HepG2 (cell line): ENCODE data around the gene DMPK. TPM values are rescaled to one million over a fixed set of nuclear protein-coding genes. Genes with fewer than 3 reads are reported as not detected.

ENCODE experiments used
- ARID3A ChIP-seq: IDR thresholded peaks from 2 replicates; pipeline ENCODE4 v1.6.1; 2012; ENCODE audit warnings: low read depth, low read length, improper control_type of control experiment
- ARNT2 ChIP-seq: sonication (generic); formaldehyde crosslinking; IDR thresholded peaks from 2 replicates; pipeline ENCODE4 v1.8.0; 2022; ENCODE audit warnings: mild to moderate bottlenecking, low read depth, missing genetic modification reagents, moderate library complexity
- FOXC1 ChIP-seq: sonication (generic); formaldehyde crosslinking; IDR thresholded peaks from 2 replicates; pipeline ENCODE4 v1.8.0; 2022; ENCODE audit warnings: mild to moderate bottlenecking, missing genetic modification reagents, borderline replicate concordance
- FOXJ3 ChIP-seq: sonication (generic); formaldehyde crosslinking; IDR thresholded peaks from 2 replicates; pipeline ENCODE4 v1.4.0; 2020; ENCODE audit warnings: missing genetic modification reagents, mild to moderate bottlenecking, borderline replicate concordance
- FOXK1 ChIP-seq: sonication (generic); formaldehyde crosslinking; IDR thresholded peaks from 2 replicates; pipeline ENCODE4 v1.4.0; 2020; ENCODE audit warnings: low read depth, missing genetic modification reagents, borderline replicate concordance
- GTF3A ChIP-seq: sonication (generic); formaldehyde crosslinking; conservative IDR thresholded peaks from 2 replicates; pipeline ENCODE4 v1.4.0; 2020; ENCODE audit warnings: mild to moderate bottlenecking, missing genetic modification reagents
- NONO ChIP-seq, 2 experiments: fragments of 450-650 bp in 1 of 2; sonication (generic) in 1 of 2; formaldehyde crosslinking in 1 of 2; IDR thresholded peaks in 1 of 2; conservative IDR thresholded peaks in 1 of 2; 2 replicates each; pipeline versions ENCODE4 v1.6.1 to v1.8.0; 2017 to 2022; ENCODE audit warnings: mild to moderate bottlenecking in 1 of 2, missing genetic modification reagents in 1 of 2, moderate library complexity in 1 of 2
- RARA ChIP-seq: IDR thresholded peaks from 2 replicates; pipeline ENCODE4 v1.6.1; 2016; ENCODE audit warnings: missing genetic modification reagents, missing compliant biosample characterization
- RFXAP ChIP-seq: sonication (generic); formaldehyde crosslinking; IDR thresholded peaks from 2 replicates; pipeline ENCODE4 v1.4.0; 2020; ENCODE audit warnings: missing genetic modification reagents, borderline replicate concordance
- TBX2 ChIP-seq: sonication (generic); formaldehyde crosslinking; IDR thresholded peaks from 2 replicates; pipeline ENCODE4 v1.5.0; 2020; ENCODE audit warnings: missing genetic modification reagents, mild to moderate bottlenecking, borderline replicate concordance
- TMF1 ChIP-seq: sonication (generic); formaldehyde crosslinking; IDR thresholded peaks from 2 replicates; pipeline ENCODE4 v1.8.1; 2022; ENCODE audit warnings: low read depth, missing genetic modification reagents
- ZFP36L1 ChIP-seq: sonication (generic); formaldehyde crosslinking; IDR thresholded peaks from 2 replicates; pipeline ENCODE4 v1.8.0; 2022; ENCODE audit warnings: mild to moderate bottlenecking, missing genetic modification reagents, moderate library complexity
- ZNF143 ChIP-seq: sonication (generic); formaldehyde crosslinking; IDR thresholded peaks from 2 replicates; pipeline ENCODE4 v1.4.0; 2020; ENCODE audit warnings: missing genetic modification reagents
- ZNF280D ChIP-seq: sonication (generic); formaldehyde crosslinking; IDR thresholded peaks from 2 replicates; pipeline ENCODE4 v1.5.1; 2020; ENCODE audit warnings: mild to moderate bottlenecking, missing genetic modification reagents
- ZNF598 ChIP-seq: sonication (generic); formaldehyde crosslinking; IDR thresholded peaks from 2 replicates; pipeline ENCODE4 v1.5.1; 2020; ENCODE audit warnings: mild to moderate bottlenecking, missing genetic modification reagents, borderline replicate concordance
- ZNF687 ChIP-seq: sonication (generic); formaldehyde crosslinking; IDR thresholded peaks from 2 replicates; pipeline ENCODE4 v1.5.1; 2020; ENCODE audit warnings: mild to moderate bottlenecking, missing genetic modification reagents, moderate library complexity
- ZNF781 ChIP-seq: sonication (generic); formaldehyde crosslinking; IDR thresholded peaks from 2 replicates; pipeline ENCODE4 v1.5.1; 2020; ENCODE audit warnings: borderline replicate concordance, mild to moderate bottlenecking, missing genetic modification reagents; ENCODE audit errors: not compliant biosample characterization
- ZSCAN29 ChIP-seq: sonication (generic); formaldehyde crosslinking; conservative IDR thresholded peaks from 2 replicates; pipeline ENCODE4 v1.4.0; 2020; ENCODE audit warnings: mild to moderate bottlenecking, missing genetic modification reagents
- polyA plus RNA-seq, 8 experiments: library from polyadenylated mRNA; depleted of rRNA in 3 of 8; stranded (reverse) in 7 of 8; unstranded in 1 of 8; fragments of >200 nt; fragmentation: Illumina TruSeq in 4 of 8; extraction: Trizol in 4 of 8; gene quantifications; 2 replicates each; pipeline versions ENCODE4 v1.2.1 to v1.2.3, GENCODE V29; 2011 to 2016; ENCODE audit warnings: low read depth in 4 of 8, missing spikeins in 1 of 8, mixed read lengths in 1 of 8; ENCODE audit not compliant: insufficient read depth in 1 of 8
- total RNA-seq, 5 experiments: library from RNA; depleted of rRNA; stranded (reverse); fragments of >200 nt; fragmentation: Illumina TruSeq; extraction: Trizol; gene quantifications; 2 replicates each; pipeline ENCODE4 v1.2.3, GENCODE V29; 2016; ENCODE audit warnings: low read depth in 1 of 5

DMPK gene
- total and polyA plus RNA-seq, 2 of the 13 experiments (the other 11 are each of a cell fraction or from before 2014, with no cell fraction given), result 5.3 to 8.8 TPM

DNA sequence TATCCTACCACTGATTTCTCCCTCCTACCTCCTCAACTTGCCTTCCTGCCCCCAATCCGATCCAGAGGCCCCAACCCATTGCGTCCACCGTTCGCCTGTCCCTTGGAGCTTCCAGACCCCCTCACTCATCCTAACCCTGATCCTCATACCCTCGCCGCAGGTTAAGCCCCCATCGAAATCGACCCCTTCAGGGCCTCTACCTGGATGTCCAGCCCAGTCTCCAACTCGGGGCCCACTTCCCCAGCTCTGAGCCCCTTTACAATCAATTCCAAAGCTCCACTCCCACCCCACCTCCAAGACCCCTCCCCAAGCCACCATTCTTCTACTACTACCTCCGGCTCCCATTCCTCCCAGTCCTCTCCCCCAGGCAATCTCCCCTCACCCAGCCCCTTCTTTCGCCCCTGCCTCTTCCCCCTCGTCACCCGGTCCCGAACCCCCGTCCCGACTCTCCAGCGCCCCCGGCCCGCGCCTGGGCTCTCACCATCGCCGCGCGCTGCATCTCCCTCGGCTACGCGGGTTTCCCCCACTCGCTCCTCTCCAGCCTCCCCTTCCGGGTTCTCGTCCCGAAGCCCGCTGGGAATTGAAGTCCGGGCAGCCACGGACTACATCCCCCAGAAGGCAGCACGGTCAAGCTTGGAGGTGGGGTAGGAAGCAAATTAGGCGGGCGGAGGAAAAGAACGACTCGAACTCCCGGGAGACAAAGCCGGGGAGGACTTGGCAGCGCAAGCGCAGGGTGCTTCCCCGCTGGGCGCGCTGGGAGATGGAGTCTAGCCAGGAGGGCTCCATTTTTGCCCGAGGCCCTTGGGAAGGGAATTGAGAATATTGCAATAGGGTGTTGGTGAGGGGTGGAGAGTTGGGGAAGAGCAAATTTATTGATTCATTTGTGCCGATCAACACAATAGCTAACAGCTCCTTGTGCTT, 51.7 kb downstream of the DMPK start, which contains the start of gene FBXO46 (continued):
- TF ChIP-seq ZNF280D (CRISPR knock-in tag), result 0 out of 2 replicates have a peak, but pooled peaks have one; percentile 26
- peak; percentile 79 for TF ChIP-seq ZNF687 (CRISPR knock-in tag)
- TF ChIP-seq RARA, result no peak
- no peak for TF ChIP-seq ARID3A
- TF ChIP-seq ZSCAN29 (CRISPR knock-in tag), result 0 out of 2 replicates have a peak, but pooled peaks have one; percentile 47
- peak; percentile 50; the same call in 1 of the 2 replicates for TF ChIP-seq ARNT2 (CRISPR knock-in tag)
- no peak for TF ChIP-seq FOXJ3 (CRISPR knock-in tag)
- peak; percentile 93 for TF ChIP-seq ZNF143 (CRISPR knock-in tag)
- peak; percentile 68; the same call in 1 of the 2 replicates for TF ChIP-seq FOXK1 (CRISPR knock-in tag)
- TF ChIP-seq ZFP36L1 (CRISPR knock-in tag), result peak; percentile 37; the same call in 1 of the 2 replicates
- 0 out of 2 replicates have a peak, but pooled peaks have one; percentile 7 for TF ChIP-seq ZNF598
- TF ChIP-seq ZNF781 (CRISPR knock-in tag), result peak; percentile 4
- TF ChIP-seq GTF3A (CRISPR knock-in tag), result peak; percentile 76; the same call in 1 of the 2 replicates
- TF ChIP-seq NONO (IDR thresholded peaks at IDR 0.05), result no peak
- TF ChIP-seq NONO (CRISPR knock-in tag; conservative IDR thresholded peaks at IDR 0.05), result peak; percentile 85
- 0 out of 2 replicates have a peak, but pooled peaks have one; percentile 49 for TF ChIP-seq FOXC1 (CRISPR knock-in tag)
- no peak for TF ChIP-seq RFXAP
- TF ChIP-seq TMF1 (CRISPR knock-in tag), result 0 out of 2 replicates have a peak, but pooled peaks have one; percentile 34
- TF ChIP-seq TBX2 (CRISPR knock-in tag), result peak; percentile 45; the same call in 1 of the 2 replicates
